Cardiac fibroblast (primary cell): ENCODE results near the gene UBE2I.
"Not testable (repeated sequence)": the region's sequence is repeated elsewhere in the genome, so short reads cannot be mapped to it uniquely, and the experiment has no call there.

Source experiments
- DNase-seq, 2 donors: peaks; one replicate each; pipeline versions ENCODE4 v3.0.0 to v3.0.0-alpha.2; 2010; ENCODE audit warnings: low read depth in 2 of 2
- H3K4me3 ChIP-seq, 2 donors: replicated peaks in 1 of 2; 1 replicate in 1 of 2; 2 replicates in 1 of 2; pipeline ENCODE4 v1.5.1; 2011; ENCODE audit warnings: low read depth in 2 of 2, low read length in 2 of 2, mild to moderate bottlenecking in 2 of 2, moderate library complexity in 1 of 2
- CTCF ChIP-seq: IDR thresholded peaks from one replicate; pipeline ENCODE4 v1.5.1; 2011; ENCODE audit warnings: low read depth, mild to moderate bottlenecking, low read length, inconsistent platforms

The UBE2I gene

GRCh38 chr16:1325673-1326371 is 16.4 kb downstream of the UBE2I start:
- H3K4me3 ChIP-seq, result no peak overlapping the region
- DNase-seq, result no peak
- TF ChIP-seq CTCF, result no peak

- no peak for TF ChIP-seq CTCF
- no peak overlapping the region for H3K4me3 ChIP-seq
- no peak for DNase-seq
Observed at GRCh38 chr16:1326391-1326790, 17.0 kb downstream of the UBE2I start.

- H3K4me3 ChIP-seq, result no peak overlapping the region
- DNase-seq, result no peak
- TF ChIP-seq CTCF, result no peak
Observed at GRCh38 chr16:1326946-1327618, 17.6 kb downstream of the UBE2I start.

- no peak overlapping the region for H3K4me3 ChIP-seq
- no peak for TF ChIP-seq CTCF
- no peak for DNase-seq
Observed at GRCh38 chr16:1327619-1327947, 18.1 kb downstream of the UBE2I start.

- DNase-seq, result not testable (repeated sequence)
Observed at GRCh38 chr16:1328136-1328535, 18.7 kb downstream of the UBE2I start.

GRCh38 chr16:1328961-1329360 is 19.5 kb downstream of the UBE2I start:
- H3K4me3 ChIP-seq, DNase-seq: not testable (repeated sequence)

More at GRCh38 chr16:1328136-1328535, 18.7 kb downstream of the UBE2I start:
- not testable (repeated sequence) for H3K4me3 ChIP-seq

GRCh38 chr16:1330260-1330914 is 21.0 kb downstream of the UBE2I start:
- peak; percentile 64 for TF ChIP-seq CTCF
- DNase-seq, result no peak
- H3K4me3 ChIP-seq, result no peak overlapping the region
